Thyroid gland (tissue), 4 donors: ENCODE measurements around the gene NFATC2.

Experiments used
- POLR2A ChIP-seq, 2 donors: fragments of 450-650 bp; IDR thresholded peaks; one replicate each; pipeline ENCODE4 v1.6.1; 2017; ENCODE audit warnings: antibody characterized with exemption in 2 of 2, mild to moderate bottlenecking in 2 of 2, moderate library complexity in 1 of 2
- TF ChIP-seq, protein P1 (sequence below), 6 experiments: fragments of 200-600 bp in 3 of 6; fragments of 450-650 bp in 3 of 6; sonication (generic) in 3 of 6; IDR thresholded peaks; one replicate each; pipeline ENCODE4 v1.5.1; 2016 to 2019; ENCODE audit warnings: antibody characterized with exemption in 6 of 6, mild to moderate bottlenecking in 2 of 6, inconsistent platforms in 1 of 6, moderate library complexity in 1 of 6

DNA sequence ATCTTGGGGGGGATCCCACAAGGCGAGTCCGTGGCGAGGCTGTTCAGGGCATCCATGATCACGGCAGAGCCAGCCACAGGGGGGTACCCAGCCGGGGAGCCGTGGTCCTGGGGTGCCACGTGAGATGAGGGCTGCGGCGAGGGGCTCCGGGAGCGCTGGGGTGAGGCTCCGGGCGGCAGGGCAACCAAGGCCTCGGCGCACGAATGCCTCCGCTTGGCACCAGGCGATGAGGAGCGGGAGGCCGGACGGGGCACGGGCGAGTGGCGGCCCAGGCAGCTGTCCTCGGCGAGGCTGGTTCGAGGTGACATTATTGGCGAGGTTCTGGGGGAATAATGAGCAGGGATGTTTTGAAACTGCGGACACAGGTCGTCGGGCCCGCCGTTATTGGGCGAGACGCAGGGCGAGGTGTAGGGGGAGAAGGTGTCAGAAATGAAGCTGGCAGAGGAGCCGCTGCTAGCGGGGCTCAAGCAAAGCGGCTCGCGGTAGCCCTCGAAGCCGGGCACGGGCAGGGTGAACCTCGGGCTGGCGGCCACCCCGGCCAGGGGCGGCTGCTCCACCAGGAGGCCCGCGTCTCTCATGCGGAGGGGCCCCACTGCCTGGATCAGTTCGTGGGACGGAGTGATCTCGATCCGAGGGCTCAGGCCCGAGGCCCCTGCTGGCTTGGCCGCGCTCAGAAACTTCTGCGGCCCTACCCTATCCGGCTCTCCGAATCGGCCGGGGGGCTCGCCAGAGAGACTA is 19.1 kb downstream of the NFATC2 start:
- TF ChIP-seq, protein P1, sequence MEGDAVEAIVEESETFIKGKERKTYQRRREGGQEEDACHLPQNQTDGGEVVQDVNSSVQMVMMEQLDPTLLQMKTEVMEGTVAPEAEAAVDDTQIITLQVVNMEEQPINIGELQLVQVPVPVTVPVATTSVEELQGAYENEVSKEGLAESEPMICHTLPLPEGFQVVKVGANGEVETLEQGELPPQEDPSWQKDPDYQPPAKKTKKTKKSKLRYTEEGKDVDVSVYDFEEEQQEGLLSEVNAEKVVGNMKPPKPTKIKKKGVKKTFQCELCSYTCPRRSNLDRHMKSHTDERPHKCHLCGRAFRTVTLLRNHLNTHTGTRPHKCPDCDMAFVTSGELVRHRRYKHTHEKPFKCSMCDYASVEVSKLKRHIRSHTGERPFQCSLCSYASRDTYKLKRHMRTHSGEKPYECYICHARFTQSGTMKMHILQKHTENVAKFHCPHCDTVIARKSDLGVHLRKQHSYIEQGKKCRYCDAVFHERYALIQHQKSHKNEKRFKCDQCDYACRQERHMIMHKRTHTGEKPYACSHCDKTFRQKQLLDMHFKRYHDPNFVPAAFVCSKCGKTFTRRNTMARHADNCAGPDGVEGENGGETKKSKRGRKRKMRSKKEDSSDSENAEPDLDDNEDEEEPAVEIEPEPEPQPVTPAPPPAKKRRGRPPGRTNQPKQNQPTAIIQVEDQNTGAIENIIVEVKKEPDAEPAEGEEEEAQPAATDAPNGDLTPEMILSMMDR (IDR thresholded peaks at IDR 0.05) = no peak
- TF ChIP-seq POLR2A (IDR thresholded peaks at IDR 0.05) = no peak
